Stimulated activated CD4-positive, alpha-beta T cell treated with anti-CD3 and anti-CD28 coated beads, Interleukin-4, amount 100 ng/mL, for 4 hours (primary cell): Measurements from ENCODE around the gene CLDN9.
A peak's percentile ranks its signal among the peaks of the same experiment; 100 is the strongest.

ENCODE experiments used
- DNase-seq, 2 experiments: peaks; one replicate each; pipeline ENCODE4 v3.0.0-alpha.2; 2020

Gene CLDN9

GRCh38 chr16:2996298-2996697, 16.4 kb upstream of the CLDN9 start:
- no peak for DNase-seq

- DNase-seq: no peak
Observed at GRCh38 chr16:2999929-3000328, 12.8 kb upstream of the CLDN9 start.

GRCh38 chr16:3000540-3000939, 12.2 kb upstream of the CLDN9 start:
- no peak for DNase-seq

GRCh38 chr16:3001316-3001715, 11.4 kb upstream of the CLDN9 start:
- no peak for DNase-seq

GRCh38 chr16:3003582-3004270, 9.0 kb upstream of the CLDN9 start:
- DNase-seq: peak; percentile 91 to 97

- DNase-seq: no peak
Observed at GRCh38 chr16:3004319-3004718, 8.4 kb upstream of the CLDN9 start.

- DNase-seq: no peak
Observed at GRCh38 chr16:3004781-3005284, 7.9 kb upstream of the CLDN9 start.

- DNase-seq: no peak
Observed at GRCh38 chr16:3007059-3007956, 5.4 kb upstream of the CLDN9 start.

- DNase-seq: peak in 1 of 2 experiments; percentile 36
Observed at GRCh38 chr16:3007957-3008689, 4.6 kb upstream of the CLDN9 start.

GRCh38 chr16:3008690-3009037, 4.1 kb upstream of the CLDN9 start:
- no peak for DNase-seq

- no peak for DNase-seq
Observed at GRCh38 chr16:3009568-3010390, 2.9 kb upstream of the CLDN9 start.

GRCh38 chr16:3010510-3010909, 2.2 kb upstream of the CLDN9 start:
- DNase-seq: no peak

GRCh38 chr16:3012246-3012645, 477 bp upstream of the CLDN9 start:
- DNase-seq: no peak

GRCh38 chr16:3013491-3013951, 798 bp downstream of the CLDN9 start:
- DNase-seq: no peak

- DNase-seq: no peak
Observed at GRCh38 chr16:3013998-3014690, 1.4 kb downstream of the CLDN9 start.

- DNase-seq: no peak
Observed at GRCh38 chr16:3014971-3015370, 2.2 kb downstream of the CLDN9 start.

- no peak for DNase-seq
Observed at GRCh38 chr16:3015865-3016521, 3.3 kb downstream of the CLDN9 start.

GRCh38 chr16:3017344-3017743, 4.6 kb downstream of the CLDN9 start:
- no peak for DNase-seq

- peak in 1 of 2 experiments; percentile 15 for DNase-seq
Observed at GRCh38 chr16:3017794-3018506, 5.2 kb downstream of the CLDN9 start, which contains the start of gene CLDN6. TSS of gene CLDN6 (minus strand) at chr16:3018183. CDS start at chr16:3016021, 2,162 bp downstream.

- DNase-seq: no peak
Observed at GRCh38 chr16:3019594-3020246, 7.0 kb downstream of the CLDN9 start.
